ENCODE measurements around the gene ERCC2.

DNA sequence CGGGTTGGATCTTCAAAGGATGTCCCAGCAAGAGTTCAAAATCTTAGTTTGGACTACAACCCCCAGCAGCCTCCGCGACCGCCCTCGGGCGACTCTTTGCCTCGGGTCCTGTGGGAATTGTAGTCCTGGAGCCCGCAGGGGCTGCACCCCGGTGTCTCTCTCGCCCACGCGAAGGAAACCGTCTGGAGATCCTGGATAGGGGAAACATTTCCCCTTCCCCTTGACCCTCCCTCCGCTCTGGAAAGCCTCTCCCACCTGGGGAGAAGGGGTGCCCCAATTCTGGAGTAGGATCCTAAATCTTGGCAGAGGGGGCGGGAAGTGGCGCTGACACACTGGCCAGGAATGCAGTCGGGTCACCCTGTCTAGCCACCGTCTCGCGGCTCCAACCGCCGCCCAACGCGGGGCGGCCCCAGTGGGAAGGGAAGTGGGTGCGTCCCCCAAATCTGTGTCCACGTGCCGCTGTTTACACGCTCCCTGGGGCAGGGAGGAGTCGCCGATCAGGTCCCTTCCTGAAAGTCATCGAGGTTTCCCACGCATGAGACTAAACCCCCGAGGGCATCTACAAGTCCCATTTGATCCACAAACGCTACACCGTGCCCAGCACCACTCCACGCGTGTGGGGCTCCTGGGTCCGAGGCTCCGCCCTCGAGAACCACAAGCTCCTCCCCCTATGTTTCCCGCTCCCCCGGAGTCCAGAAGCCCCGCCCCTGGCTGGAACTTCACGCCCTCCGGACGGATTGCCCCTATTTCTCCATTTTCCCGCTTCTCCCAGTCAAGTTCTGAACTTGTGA, 35.3 kb upstream of the ERCC2 start:
- peak in 1 of 2 donors; percentile 42 for TF ChIP-seq POLR2A (IDR thresholded peaks at IDR 0.05)
- TF ChIP-seq, protein P1, sequence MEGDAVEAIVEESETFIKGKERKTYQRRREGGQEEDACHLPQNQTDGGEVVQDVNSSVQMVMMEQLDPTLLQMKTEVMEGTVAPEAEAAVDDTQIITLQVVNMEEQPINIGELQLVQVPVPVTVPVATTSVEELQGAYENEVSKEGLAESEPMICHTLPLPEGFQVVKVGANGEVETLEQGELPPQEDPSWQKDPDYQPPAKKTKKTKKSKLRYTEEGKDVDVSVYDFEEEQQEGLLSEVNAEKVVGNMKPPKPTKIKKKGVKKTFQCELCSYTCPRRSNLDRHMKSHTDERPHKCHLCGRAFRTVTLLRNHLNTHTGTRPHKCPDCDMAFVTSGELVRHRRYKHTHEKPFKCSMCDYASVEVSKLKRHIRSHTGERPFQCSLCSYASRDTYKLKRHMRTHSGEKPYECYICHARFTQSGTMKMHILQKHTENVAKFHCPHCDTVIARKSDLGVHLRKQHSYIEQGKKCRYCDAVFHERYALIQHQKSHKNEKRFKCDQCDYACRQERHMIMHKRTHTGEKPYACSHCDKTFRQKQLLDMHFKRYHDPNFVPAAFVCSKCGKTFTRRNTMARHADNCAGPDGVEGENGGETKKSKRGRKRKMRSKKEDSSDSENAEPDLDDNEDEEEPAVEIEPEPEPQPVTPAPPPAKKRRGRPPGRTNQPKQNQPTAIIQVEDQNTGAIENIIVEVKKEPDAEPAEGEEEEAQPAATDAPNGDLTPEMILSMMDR (IDR thresholded peaks at IDR 0.05) = no peak
